Gastroesophageal sphincter (tissue), 3 donors: Measurements from ENCODE around the gene AXIN1.

Experiments
- CTCF ChIP-seq, 4 experiments: fragments of 200-600 bp in 2 of 4; fragments of 450-650 bp in 2 of 4; sonication (generic) in 1 of 4; IDR thresholded peaks; one replicate each; pipeline ENCODE4 v1.5.1; 2017 to 2019; ENCODE audit warnings: antibody characterized with exemption in 4 of 4, mild to moderate bottlenecking in 2 of 4, moderate library complexity in 2 of 4
- EP300 ChIP-seq: sonication (generic); formaldehyde crosslinking; IDR thresholded peaks from one replicate; pipeline ENCODE4 v1.6.1; 2017; ENCODE audit warnings: antibody characterized with exemption, mild to moderate bottlenecking

- TF ChIP-seq EP300, result no peak
- TF ChIP-seq CTCF (IDR thresholded peaks at IDR 0.05), result no peak
Measured at GRCh38 chr16:278863-279366, 73.6 kb downstream of the AXIN1 start.
